Stimulated activated CD4-positive, alpha-beta T cell treated with anti-CD3 and anti-CD28 coated beads, Interleukin-4, amount 100 ng/mL, for 1 hour (primary cell): Measurements from ENCODE around the gene NBPF4.
"Not testable (repeated sequence)": the region's sequence is repeated elsewhere in the genome, so short reads cannot be mapped to it uniquely, and the experiment has no call there.

Experiments used
- DNase-seq: peaks from one replicate; pipeline ENCODE4 v3.0.0-alpha.2; 2020

The NBPF4 gene, protein sequence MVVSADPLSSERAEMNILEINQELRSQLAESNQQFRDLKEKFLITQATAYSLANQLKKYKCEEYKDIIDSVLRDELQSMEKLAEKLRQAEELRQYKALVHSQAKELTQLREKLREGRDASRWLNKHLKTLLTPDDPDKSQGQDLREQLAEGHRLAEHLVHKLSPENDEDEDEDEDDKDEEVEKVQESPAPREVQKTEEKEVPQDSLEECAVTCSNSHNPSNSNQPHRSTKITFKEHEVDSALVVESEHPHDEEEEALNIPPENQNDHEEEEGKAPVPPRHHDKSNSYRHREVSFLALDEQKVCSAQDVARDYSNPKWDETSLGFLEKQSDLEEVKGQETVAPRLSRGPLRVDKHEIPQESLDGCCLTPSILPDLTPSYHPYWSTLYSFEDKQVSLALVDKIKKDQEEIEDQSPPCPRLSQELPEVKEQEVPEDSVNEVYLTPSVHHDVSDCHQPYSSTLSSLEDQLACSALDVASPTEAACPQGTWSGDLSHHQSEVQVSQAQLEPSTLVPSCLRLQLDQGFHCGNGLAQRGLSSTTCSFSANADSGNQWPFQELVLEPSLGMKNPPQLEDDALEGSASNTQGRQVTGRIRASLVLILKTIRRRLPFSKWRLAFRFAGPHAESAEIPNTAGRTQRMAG

DNA sequence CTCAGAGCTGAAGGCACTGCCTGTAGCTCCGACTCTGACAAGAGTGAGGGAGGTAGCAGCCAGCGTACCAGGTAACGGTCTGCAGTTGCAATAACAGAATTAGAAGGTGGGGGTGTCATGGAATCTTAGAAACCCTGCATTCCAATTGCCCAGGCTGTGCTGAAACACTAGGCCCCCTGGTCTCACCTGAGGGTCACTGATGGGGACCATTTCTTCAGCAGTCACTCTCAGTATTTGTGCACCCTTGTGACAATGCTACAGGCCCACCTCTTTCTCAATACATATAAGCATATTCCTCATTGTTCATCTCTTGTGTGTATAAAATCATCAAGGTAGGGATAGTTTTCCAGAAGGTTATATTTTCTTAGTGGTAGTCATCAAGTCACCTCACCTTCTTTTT lies at the start of gene NBPF4:
NBPF4 (minus strand) TSS at position 101 of the 400 bp plus-strand sequence. CDS start 315 bp downstream, outside the sequence.
- not testable (repeated sequence) for DNase-seq

GRCh38 chr1:108282528-108283257 lies 38.8 kb upstream of the NBPF4 start:
- DNase-seq = not testable (repeated sequence)

DNA sequence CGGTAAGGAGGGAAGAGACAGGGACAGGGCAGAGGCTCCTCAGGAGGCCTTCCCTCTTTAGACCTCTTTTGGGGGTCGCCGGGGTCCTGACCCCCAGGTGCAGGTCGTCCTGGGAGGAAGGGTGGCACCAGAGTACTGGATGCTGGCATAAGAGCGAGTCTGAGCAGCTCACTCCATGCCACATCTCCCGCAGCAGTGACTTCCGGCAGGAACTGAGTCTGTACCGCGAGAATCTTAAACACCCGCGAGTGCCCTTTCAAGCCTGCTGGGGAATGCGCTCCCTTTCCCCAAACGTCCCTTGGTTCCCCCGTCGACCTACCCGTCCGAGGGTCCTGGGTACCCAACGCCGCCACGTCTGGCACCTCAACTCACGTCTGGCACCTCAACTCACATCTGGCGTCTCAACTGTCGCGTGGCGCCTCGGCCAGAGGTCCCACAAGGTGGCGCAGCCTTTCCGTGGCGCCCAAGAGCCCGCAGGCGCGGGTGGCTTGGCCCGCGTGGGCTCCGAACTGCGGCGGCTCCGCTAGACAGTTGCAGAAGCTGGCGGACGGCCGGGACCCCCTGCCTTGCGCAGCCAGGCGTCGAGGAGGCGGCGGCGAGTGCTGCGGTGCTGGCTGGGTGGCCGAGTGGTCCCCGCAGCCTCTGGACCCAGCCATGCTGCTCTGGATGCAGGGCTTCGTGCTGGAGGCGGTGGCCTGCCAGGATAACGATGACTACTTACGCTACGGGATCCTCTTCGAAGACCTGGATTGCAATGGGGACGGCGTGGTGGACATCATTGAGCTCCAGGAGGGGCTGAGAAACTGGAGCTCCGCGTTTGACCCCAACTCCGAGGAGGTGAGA lies 28.8 kb upstream of the NBPF4 start:
- DNase-seq = not testable (repeated sequence)

- DNase-seq = not testable (repeated sequence)
Observed at GRCh38 chr1:108267097-108267496, 23.2 kb upstream of the NBPF4 start.

GRCh38 chr1:108261967-108262366 lies 18.1 kb upstream of the NBPF4 start:
- not testable (repeated sequence) for DNase-seq

- DNase-seq = not testable (repeated sequence)
Observed at GRCh38 chr1:108261519-108261918, 17.6 kb upstream of the NBPF4 start.

DNA sequence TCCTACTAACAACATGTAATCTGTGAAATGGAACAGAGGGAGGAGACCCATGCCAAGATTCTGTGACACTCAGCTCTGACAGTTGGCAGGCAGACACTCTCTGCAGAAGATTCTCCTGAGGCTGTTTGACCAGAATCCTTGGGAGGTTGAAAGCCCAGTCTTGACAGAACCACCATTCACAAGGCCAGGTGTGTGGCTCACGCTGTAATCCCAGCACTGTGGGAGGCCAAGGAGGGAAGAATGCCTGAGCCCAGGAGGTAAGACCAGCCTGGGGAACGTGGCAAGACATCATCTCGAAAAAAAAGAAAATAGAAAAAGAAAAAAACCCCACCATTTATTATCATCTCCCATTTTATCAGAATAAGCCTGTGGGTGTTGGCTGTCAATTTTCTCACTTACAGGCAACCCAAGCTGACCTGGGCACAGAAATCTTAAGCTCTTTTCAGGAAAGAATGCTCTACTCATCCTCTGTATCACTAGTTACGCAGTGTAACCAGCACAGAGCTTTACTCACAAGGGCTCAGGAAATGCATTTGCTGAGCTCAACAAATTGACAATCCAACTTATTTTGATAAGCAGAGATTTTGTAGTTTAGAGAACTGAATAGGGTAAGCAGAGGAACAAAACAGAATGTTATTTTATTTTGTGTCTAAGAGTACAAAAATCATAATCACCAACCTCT lies 16.8 kb upstream of the NBPF4 start:
- not testable (repeated sequence) for DNase-seq

DNA sequence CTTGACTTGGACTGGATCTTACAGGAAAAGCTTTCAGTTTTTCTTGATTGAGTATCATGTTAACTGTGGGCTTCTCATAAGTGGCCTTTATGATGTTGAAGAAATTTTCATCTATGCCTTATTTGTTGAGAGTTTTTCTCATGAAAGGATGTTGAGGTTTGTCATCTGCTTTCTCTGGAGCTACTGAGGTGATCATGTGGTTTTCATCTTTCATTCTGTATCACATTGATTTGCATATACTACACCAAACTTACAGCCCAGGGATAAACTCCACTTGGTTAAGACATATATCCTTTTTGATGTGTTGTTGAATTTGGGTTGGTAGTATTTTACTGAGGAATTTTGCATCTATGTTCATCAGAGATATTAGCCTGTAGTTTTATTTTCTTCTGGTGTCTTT lies 11.6 kb upstream of the NBPF4 start:
- not testable (repeated sequence) for DNase-seq

DNA sequence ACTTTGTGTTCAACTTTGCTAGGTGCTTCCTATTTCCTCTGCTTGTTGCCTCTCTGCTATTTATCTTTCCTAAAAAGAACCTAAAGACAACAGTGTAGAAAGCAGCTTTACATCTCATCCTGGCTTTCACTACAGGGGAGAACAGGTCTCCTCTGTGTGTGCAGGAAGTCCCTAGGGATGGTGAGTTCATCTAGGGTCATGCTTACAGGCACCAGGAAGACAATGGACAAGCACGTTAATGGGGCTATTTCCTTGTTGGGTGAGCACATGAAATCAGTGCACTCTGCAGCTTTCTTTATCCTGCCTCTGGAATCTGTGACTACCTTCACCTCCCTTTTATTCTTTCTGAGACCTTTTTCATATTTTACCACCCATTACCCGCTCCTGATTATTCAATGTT lies 4.5 kb downstream of the NBPF4 start:
- not testable (repeated sequence) for DNase-seq

- not testable (repeated sequence) for DNase-seq
Observed at GRCh38 chr1:108235308-108235707, 8.6 kb downstream of the NBPF4 start.

- DNase-seq = not testable (repeated sequence)
Observed at GRCh38 chr1:108232183-108232582, 11.7 kb downstream of the NBPF4 start.

DNA sequence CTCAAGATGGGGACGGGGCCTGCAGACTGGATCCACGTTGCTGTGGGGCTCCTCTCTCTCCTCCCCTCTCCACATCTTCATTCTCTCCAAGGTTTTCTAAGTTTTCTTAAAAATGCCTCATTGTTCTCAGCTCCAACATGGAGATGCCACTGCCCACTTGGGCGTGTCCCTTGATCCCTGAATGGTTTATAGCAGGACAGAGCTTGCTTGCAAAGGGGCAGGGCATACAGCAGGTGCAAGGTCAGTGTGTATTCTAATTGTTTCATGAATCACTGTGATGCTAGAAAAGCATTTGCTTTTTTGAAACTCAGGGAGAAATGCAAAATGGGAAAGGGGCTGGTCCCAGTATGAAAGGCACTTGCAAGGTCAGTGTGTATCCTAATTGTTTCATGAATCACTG lies 13.9 kb downstream of the NBPF4 start:
- not testable (repeated sequence) for DNase-seq

DNA sequence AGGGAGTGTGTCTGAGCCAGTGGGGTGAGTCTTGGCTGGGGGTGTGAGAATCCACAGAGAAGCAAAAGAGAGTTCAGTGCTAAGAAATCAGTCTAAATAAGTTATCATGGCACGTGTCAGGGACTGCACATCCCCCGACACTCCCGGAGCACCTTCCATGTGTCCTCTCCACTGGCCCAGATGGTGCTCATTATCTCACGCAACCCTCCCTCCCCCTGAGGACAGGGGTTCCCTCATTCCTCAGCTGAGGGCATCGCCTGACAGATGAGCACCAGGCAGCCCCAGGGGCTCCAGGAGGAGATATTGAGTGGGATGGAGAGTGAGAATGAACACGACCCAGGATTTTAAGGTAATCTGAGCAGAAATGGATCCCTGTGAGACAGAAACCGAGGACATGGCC lies 16.1 kb downstream of the NBPF4 start:
- not testable (repeated sequence) for DNase-seq

DNA sequence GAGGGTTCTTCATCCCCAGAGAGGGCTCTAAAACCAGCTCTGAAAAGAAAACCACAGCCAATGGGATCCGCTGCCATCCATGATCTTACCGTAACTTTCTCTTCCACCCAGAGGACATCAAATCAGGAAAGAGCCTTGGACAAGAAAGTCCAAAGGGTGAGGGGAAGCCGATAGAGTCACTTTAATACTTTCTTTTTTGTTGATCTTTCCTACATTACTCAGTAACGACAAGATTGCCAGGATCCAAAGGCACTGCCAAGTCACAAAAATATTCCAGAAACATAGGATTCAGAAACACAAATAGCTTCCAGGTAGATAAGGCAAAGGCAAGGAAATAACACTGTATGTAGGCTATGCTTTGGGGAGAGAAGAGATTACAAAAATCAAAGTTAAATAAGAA lies 17.0 kb downstream of the NBPF4 start:
- not testable (repeated sequence) for DNase-seq

- not testable (repeated sequence) for DNase-seq
Observed at GRCh38 chr1:108223226-108223625, 20.6 kb downstream of the NBPF4 start.

DNA sequence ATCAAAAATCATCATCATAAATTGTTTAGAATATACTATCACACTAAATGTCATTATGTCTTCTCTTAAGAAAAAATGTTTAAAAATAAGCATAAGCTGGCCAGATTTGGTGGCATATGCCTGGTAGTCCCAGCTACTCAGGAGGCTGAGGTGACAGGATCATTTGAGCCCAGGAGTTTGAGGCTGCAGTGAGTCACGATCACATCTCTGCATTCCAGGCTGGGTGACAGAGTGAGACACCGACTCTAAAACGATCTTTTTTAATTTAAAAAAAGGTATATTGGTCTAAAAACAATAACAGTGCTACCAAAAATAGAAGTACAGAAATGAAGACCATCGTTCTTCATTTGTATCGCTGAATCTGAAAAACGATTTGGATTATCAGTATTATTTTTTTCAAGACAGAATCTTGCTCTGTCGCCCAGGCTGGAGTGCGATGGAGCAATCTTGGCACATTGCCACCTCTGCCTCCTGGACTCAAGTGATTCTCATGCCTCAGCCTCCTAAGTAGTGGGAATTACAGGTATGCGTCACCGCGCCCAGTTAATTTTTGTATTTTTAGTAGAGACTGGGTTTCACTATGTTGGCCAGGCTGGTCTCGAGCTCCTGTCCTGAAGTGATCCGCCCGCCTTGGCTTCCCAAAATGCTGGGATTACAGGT lies 26.2 kb downstream of the NBPF4 start:
- not testable (repeated sequence) for DNase-seq

- DNase-seq = not testable (repeated sequence)
Observed at GRCh38 chr1:108217007-108217406, 26.9 kb downstream of the NBPF4 start.

GRCh38 chr1:108216028-108216890 lies 27.6 kb downstream of the NBPF4 start:
- not testable (repeated sequence) for DNase-seq

DNA sequence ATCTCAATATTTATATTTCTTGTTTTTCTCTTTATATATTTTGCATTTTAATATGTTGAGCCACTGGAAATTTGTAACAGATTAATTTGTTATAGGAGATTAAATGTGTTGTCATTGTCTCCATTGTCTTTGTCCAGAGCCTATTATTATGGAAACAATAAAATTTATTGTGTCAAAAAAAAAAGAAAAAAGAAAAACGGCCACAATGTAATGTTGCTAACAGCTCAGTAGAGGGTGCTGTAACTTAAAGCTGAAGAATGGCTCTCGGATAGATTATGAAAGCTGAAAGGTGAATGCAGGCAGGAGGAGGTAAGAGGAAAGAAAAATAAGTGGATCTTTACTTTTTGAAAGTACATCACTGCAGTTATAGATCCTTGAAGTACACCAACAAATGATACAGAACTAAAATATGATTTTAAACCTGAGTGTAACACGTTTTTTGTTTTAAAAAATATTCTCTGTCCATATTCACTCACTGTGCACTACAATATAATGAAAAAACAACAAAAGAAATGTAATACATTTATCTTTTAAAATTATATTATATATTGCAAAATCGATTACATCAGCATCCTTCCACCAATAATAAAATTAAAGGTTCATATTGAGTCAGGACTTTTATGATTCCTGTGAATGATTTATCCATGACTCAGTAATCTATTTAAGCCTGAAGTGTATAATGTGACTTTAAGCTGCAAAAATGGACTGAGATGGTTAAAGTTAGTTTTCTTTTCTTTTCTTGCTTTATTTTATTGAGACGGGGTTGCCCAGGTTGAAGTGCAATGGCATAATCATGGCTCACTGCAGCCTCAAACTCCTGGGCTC lies 29.0 kb downstream of the NBPF4 start:
- not testable (repeated sequence) for DNase-seq
